A549 treated with RU486 at 1 μM for 4 hours (cell line): Measurements from ENCODE around the gene MYEOV. TPM values are rescaled to one million over a fixed set of nuclear protein-coding genes. Genes with fewer than 3 reads are reported as not detected.

Experiments
- total RNA-seq: library from RNA; stranded (reverse); fragments of 200-300 nt; extraction: Qiagen RNA extraction; gene quantifications from 5 replicates; pipeline ENCODE4 v1.2.3, GENCODE V29; 2022; ENCODE audit warnings: low read depth

Gene MYEOV
- total RNA-seq = 92.4 to 111 TPM (median 104 TPM) in 5 replicates

DNA sequence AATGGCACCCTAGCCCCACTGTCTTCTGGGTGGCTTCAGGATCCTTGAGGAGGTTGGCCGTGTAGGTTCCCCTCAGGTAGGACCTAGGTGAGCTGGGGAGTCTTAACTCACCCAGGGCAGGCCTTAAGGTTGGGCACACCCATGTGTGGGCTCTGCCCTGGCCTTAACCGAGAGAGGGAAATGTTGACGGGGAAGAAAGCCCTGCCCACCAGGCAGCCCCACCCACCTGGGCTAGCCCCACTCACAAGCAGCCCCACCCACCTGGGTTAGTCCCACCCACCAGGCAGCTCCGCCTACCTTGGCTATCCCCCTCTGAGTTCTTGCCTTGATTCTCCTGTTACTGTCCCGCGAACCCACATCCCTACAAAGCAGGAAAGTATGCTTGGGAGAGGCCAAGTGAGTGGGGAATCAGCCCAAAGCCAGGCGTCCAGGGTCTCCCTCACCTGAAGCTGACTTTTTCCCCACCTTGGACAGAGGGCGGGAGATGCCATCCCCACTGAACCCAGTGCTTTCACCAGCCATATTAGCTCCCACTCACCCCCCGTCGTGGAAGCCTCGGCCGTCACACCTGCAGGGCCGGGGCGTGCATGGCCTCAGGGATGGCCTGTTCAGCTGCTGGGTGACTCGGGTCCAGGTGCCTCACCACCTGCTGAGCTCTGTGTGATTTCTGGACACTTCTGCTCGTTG is at the start of gene MYEOV:
Gene MYEOV, plus strand, starts transcription at position 337 of the 687 bp plus-strand sequence. CDS start 1,200 bp downstream, outside the sequence.

Other genes with a start within 250 kb of the MYEOV start
- gene TPCN2, start 245.2 kb upstream of the MYEOV start, total RNA-seq = 9.1 to 13.9 TPM (median 12.4 TPM) in 5 replicates
- gene SMIM38, start 138.2 kb upstream of the MYEOV start, total RNA-seq = 0.06 TPM in 1 of 5 replicates, not detected in the others
- gene LINC01488, start 187.5 kb downstream of the MYEOV start, total RNA-seq = not detected in 5 replicates